Right atrium auricular region (tissue), 2 donors: ENCODE measurements around the gene RAB36. TPM values are rescaled to one million over a fixed set of nuclear protein-coding genes. Genes with fewer than 3 reads are reported as not detected.

Source experiments
- DNase-seq: peaks from one replicate; pipeline ENCODE4 v3.0.0-alpha.2; 2019; ENCODE audit warnings: low spot score
- H3K27ac ChIP-seq, 2 donors: fragments of 200-600 bp; sonication (generic); 1 replicate in 1 of 2; 2 replicates in 1 of 2; pipeline ENCODE4 v1.5.1; 2016 to 2019
- H3K27me3 ChIP-seq, 2 donors: fragments of 200-600 bp; sonication (generic); one replicate each; pipeline versions ENCODE4 v1.5.1 to v1.6.0; 2017 to 2019
- H3K36me3 ChIP-seq: fragments of 200-600 bp; sonication (generic); one replicate; pipeline ENCODE4 v1.5.1; 2016
- H3K4me1 ChIP-seq, 2 donors: fragments of 200-600 bp; sonication (generic); one replicate each; pipeline versions ENCODE4 v1.5.1 to v1.6.0; 2017 to 2019
- H3K4me3 ChIP-seq, 2 donors: fragments of 200-600 bp; sonication (generic); 1 replicate in 1 of 2; 2 replicates in 1 of 2; pipeline ENCODE4 v1.5.1; 2017 to 2019; ENCODE audit warnings: mild to moderate bottlenecking in 1 of 2, moderate library complexity in 1 of 2
- H3K9me3 ChIP-seq, 2 donors: fragments of 200-600 bp; sonication (generic); one replicate each; pipeline ENCODE4 v1.5.1; 2019
- CTCF ChIP-seq, 2 donors: fragments of 200-600 bp; sonication (generic); IDR thresholded peaks; one replicate each; pipeline ENCODE4 v1.5.1; 2019; ENCODE audit warnings: antibody characterized with exemption in 2 of 2
- total RNA-seq, 2 donors: library from RNA; depleted of rRNA; stranded (reverse); fragments of >200 nt; gene quantifications; one replicate each; pipeline ENCODE4 v1.1.0, GENCODE V29; 2016

RAB36 gene
- total RNA-seq, 2 donors from 2014 or later, result 0.59 to 2.0 TPM

- H3K27me3 ChIP-seq, result no peaks in the 10 kb centered on the region
- no peak overlapping the region for H3K27ac ChIP-seq
- no peaks in the 10 kb centered on the region for H3K9me3 ChIP-seq
- no peak overlapping the region for H3K4me3 ChIP-seq
- H3K4me1 ChIP-seq, result no peaks in the 10 kb centered on the region
- peak; percentile 76 for DNase-seq
- peak; percentile 43 to 85 for TF ChIP-seq CTCF (IDR thresholded peaks at IDR 0.05)
- H3K36me3 ChIP-seq, result no peaks in the 10 kb centered on the region
Observed at GRCh38 chr22:23128269-23129108, 16.8 kb upstream of the RAB36 start.

GRCh38 chr22:23129149-23129548, 16.1 kb upstream of the RAB36 start:
- no peak for DNase-seq
- H3K4me1 ChIP-seq, result no peaks in the 10 kb centered on the region
- no peak for TF ChIP-seq CTCF (IDR thresholded peaks at IDR 0.05)
- no peak overlapping the region for H3K27ac ChIP-seq
- no peak overlapping the region for H3K4me3 ChIP-seq
- no peaks in the 10 kb centered on the region for H3K36me3 ChIP-seq
- no peaks in the 10 kb centered on the region for H3K9me3 ChIP-seq
- H3K27me3 ChIP-seq, result no peaks in the 10 kb centered on the region

- no peak for TF ChIP-seq CTCF (IDR thresholded peaks at IDR 0.05)
- Histone ChIP-seq H3K27ac (no peak overlapping the region), H3K4me1 (no peaks in the 10 kb centered on the region), H3K4me3 (no peak overlapping the region), H3K27me3 (no peaks in the 10 kb centered on the region), H3K9me3 (no peaks in the 10 kb centered on the region), H3K36me3 (no peaks in the 10 kb centered on the region)
- no peak for DNase-seq
Observed at GRCh38 chr22:23130697-23131096, 14.6 kb upstream of the RAB36 start.

- H3K27ac ChIP-seq, result no peak overlapping the region
- H3K36me3 ChIP-seq, result no peaks in the 10 kb centered on the region
- no peaks in the 10 kb centered on the region for H3K9me3 ChIP-seq
- H3K27me3 ChIP-seq, result no peaks in the 10 kb centered on the region
- no peak for TF ChIP-seq CTCF (IDR thresholded peaks at IDR 0.05)
- DNase-seq, result no peak
- no peaks in the 10 kb centered on the region for H3K4me1 ChIP-seq
- no peak overlapping the region for H3K4me3 ChIP-seq
Observed at GRCh38 chr22:23131931-23132330, 13.3 kb upstream of the RAB36 start.

- no peaks in the 10 kb centered on the region for H3K4me1 ChIP-seq
- H3K4me3 ChIP-seq, result no peak overlapping the region
- H3K27me3 ChIP-seq, result no peaks in the 10 kb centered on the region
- H3K36me3 ChIP-seq, result no peaks in the 10 kb centered on the region
- H3K9me3 ChIP-seq, result no peaks in the 10 kb centered on the region
- no peak for DNase-seq
- no peak for TF ChIP-seq CTCF (IDR thresholded peaks at IDR 0.05)
- no peak overlapping the region for H3K27ac ChIP-seq
Observed at GRCh38 chr22:23132376-23133091, 12.7 kb upstream of the RAB36 start.
